ENCODE measurements around the gene ZMAT5. TPM values are rescaled to one million over a fixed set of nuclear protein-coding genes. Genes with fewer than 3 reads are reported as not detected.

ZMAT5 gene
- total and polyA plus RNA-seq, 9 of the 15 experiments (the other 6 are each of a cell fraction or from before 2014, with no cell fraction given): 2.0 to 25.2 (median 11.9) TPM

DNA sequence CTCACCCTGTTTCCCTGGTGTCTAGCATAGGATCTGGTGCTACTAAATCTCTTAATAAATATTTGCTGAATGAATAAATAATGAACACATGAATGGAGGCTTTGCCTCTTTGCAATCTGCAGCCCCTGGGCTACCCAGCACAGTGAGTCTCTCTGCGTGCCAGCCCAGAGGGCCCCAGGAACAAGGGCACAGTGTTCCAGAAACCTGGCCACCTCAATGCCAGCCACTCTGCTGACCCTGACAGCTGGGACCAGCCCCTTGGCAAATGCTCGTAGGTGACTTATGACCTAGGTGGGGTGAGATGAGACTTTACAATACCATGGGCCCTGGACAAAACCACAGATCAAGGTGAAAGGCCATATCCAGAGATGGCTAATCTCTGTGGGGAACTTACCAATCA, 32.0 kb upstream of the ZMAT5 start:
- peak overlapping the region; percentile 75; the same call in 1 of the 2 replicates for H2AFZ ChIP-seq (ENCODE audit: low read depth, low read length)
- H3K4me1 ChIP-seq (replicated peaks in 1 of 2; ENCODE audit: control insufficient read depth in 2 of 2, insufficient read depth in 2 of 2, low read length in 2 of 2): peaks cover 20 to 29% of the 10 kb centered on the region in 2 experiments
- ATAC-seq: peak; percentile 46; the same call in 2 of the 3 replicates
- ChIA-PET CTCF (ENCODE audit: low intra/inter-chr PET ratio) (no interaction called here), POLR2A (interaction anchor here (0.5 to 1.3 kb wide), 3 partner anchors 17 to 251 kb away, joined by 4 read pairs; no protein-coding TSS in a partner anchor)
- no peaks in the 10 kb centered on the region for H3K27me3 ChIP-seq (ENCODE audit: control insufficient read depth in 2 of 2, insufficient read depth in 2 of 2, low read length in 2 of 2)
- no peaks in the 10 kb centered on the region for H3K9me3 ChIP-seq (replicated peaks; ENCODE audit: control insufficient read depth, insufficient read depth, low read depth, low read length)
- H3K27ac ChIP-seq (ENCODE audit: extremely low read depth, low read depth, low read length): peak overlapping the region; percentile 73
- TSS peak; percentile 21 for BruUV-seq (replicated peaks)
- intact Hi-C loops (cut with micrococcal nuclease): no loop called here
- WGBS (ENCODE audit: insufficient coverage, low coverage, missing lambda C conversion rate): 38% methylated on average over 2 of the region's 2 CpGs
- H3K9ac ChIP-seq (ENCODE audit: insufficient read depth in 1 of 2, low read depth in 2 of 2, low read length in 2 of 2): peak overlapping the region; percentile 56 to 85; a peak in 3 of 4 replicates
- in situ Hi-C loops (cut with MboI): no loop called here
- peak overlapping the region; percentile 40; the same call in 1 of the 2 replicates for H3K4me2 ChIP-seq (ENCODE audit: insufficient read depth, low read length)
- peaks cover 51% of the 10 kb centered on the region for H3K36me3 ChIP-seq (ENCODE audit: control insufficient read depth, insufficient read depth, low read length)
- FAIRE-seq: no peak
- no peak for DNase-seq (ENCODE audit: extremely low read depth in 1 of 4, low spot score in 3 of 4)
- H3K4me3 ChIP-seq: no peak overlapping the region
- H3K79me2 ChIP-seq (ENCODE audit: control insufficient read depth, insufficient read depth, low read length): no peaks in the 10 kb centered on the region
- H4K20me1 ChIP-seq (replicated peaks; ENCODE audit: control insufficient read depth, insufficient read depth, low read length): no peaks in the 10 kb centered on the region
- H3K9me1 ChIP-seq (ENCODE audit: control insufficient read depth, insufficient read depth, low read length): no peaks in the 10 kb centered on the region
- TF ChIP-seq TAF7 (tag; IDR thresholded peaks at IDR 0.05) (no peak), KDM1A (IDR thresholded peaks at IDR 0.05) (no peak), NR4A1 (CRISPR knock-in tag; IDR thresholded peaks at IDR 0.05) (no peak), NR4A1 (tag; IDR thresholded peaks at IDR 0.05) (0 out of 2 replicates have a peak, but pooled peaks have one; percentile 24), ZNF695 (CRISPR knock-in tag; IDR thresholded peaks at IDR 0.05) (no peak)
- TF ChIP-seq, protein P1, sequence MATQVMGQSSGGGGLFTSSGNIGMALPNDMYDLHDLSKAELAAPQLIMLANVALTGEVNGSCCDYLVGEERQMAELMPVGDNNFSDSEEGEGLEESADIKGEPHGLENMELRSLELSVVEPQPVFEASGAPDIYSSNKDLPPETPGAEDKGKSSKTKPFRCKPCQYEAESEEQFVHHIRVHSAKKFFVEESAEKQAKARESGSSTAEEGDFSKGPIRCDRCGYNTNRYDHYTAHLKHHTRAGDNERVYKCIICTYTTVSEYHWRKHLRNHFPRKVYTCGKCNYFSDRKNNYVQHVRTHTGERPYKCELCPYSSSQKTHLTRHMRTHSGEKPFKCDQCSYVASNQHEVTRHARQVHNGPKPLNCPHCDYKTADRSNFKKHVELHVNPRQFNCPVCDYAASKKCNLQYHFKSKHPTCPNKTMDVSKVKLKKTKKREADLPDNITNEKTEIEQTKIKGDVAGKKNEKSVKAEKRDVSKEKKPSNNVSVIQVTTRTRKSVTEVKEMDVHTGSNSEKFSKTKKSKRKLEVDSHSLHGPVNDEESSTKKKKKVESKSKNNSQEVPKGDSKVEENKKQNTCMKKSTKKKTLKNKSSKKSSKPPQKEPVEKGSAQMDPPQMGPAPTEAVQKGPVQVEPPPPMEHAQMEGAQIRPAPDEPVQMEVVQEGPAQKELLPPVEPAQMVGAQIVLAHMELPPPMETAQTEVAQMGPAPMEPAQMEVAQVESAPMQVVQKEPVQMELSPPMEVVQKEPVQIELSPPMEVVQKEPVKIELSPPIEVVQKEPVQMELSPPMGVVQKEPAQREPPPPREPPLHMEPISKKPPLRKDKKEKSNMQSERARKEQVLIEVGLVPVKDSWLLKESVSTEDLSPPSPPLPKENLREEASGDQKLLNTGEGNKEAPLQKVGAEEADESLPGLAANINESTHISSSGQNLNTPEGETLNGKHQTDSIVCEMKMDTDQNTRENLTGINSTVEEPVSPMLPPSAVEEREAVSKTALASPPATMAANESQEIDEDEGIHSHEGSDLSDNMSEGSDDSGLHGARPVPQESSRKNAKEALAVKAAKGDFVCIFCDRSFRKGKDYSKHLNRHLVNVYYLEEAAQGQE (IDR thresholded peaks at IDR 0.05; ENCODE audit: borderline replicate concordance): no peak
- TF ChIP-seq, protein P1 (CRISPR knock-in tag; IDR thresholded peaks at IDR 0.05; ENCODE audit: low read depth): no peak
- TF ChIP-seq, protein P2, sequence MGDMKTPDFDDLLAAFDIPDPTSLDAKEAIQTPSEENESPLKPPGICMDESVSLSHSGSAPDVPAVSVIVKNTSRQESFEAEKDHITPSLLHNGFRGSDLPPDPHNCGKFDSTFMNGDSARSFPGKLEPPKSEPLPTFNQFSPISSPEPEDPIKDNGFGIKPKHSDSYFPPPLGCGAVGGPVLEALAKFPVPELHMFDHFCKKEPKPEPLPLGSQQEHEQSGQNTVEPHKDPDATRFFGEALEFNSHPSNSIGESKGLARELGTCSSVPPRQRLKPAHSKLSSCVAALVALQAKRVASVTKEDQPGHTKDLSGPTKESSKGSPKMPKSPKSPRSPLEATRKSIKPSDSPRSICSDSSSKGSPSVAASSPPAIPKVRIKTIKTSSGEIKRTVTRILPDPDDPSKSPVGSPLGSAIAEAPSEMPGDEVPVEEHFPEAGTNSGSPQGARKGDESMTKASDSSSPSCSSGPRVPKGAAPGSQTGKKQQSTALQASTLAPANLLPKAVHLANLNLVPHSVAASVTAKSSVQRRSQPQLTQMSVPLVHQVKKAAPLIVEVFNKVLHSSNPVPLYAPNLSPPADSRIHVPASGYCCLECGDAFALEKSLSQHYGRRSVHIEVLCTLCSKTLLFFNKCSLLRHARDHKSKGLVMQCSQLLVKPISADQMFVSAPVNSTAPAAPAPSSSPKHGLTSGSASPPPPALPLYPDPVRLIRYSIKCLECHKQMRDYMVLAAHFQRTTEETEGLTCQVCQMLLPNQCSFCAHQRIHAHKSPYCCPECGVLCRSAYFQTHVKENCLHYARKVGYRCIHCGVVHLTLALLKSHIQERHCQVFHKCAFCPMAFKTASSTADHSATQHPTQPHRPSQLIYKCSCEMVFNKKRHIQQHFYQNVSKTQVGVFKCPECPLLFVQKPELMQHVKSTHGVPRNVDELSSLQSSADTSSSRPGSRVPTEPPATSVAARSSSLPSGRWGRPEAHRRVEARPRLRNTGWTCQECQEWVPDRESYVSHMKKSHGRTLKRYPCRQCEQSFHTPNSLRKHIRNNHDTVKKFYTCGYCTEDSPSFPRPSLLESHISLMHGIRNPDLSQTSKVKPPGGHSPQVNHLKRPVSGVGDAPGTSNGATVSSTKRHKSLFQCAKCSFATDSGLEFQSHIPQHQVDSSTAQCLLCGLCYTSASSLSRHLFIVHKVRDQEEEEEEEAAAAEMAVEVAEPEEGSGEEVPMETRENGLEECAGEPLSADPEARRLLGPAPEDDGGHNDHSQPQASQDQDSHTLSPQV (IDR thresholded peaks at IDR 0.05): no peak
- TF ChIP-seq, protein P3, sequence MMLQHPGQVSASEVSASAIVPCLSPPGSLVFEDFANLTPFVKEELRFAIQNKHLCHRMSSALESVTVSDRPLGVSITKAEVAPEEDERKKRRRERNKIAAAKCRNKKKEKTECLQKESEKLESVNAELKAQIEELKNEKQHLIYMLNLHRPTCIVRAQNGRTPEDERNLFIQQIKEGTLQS (IDR thresholded peaks at IDR 0.05): no peak
- TF ChIP-seq, protein P3 (CRISPR knock-in tag; conservative IDR thresholded peaks at IDR 0.05): no peak
